ENCODE results near the gene GPR157. TPM values are rescaled to one million over a fixed set of nuclear protein-coding genes. Genes with fewer than 3 reads are reported as not detected.

Gene GPR157
- total and polyA plus RNA-seq, 2 of the 13 experiments (the other 11 are each of a cell fraction or from before 2014, with no cell fraction given): 10.1 to 19.2 TPM

- TF ChIP-seq ZNF687 (CRISPR knock-in tag; IDR thresholded peaks at IDR 0.05) (peak; percentile 95), SETDB1 (CRISPR knock-in tag; IDR thresholded peaks at IDR 0.05; ENCODE audit: borderline replicate concordance) (no peak), FOXJ3 (CRISPR knock-in tag; IDR thresholded peaks at IDR 0.05; ENCODE audit: borderline replicate concordance) (peak; percentile 77; the same call in 1 of the 2 replicates), ZNF558 (CRISPR knock-in tag; IDR thresholded peaks at IDR 0.05; ENCODE audit: borderline replicate concordance) (no peak), ATF7-NPFF (CRISPR knock-in tag; IDR thresholded peaks at IDR 0.05; ENCODE audit: low read depth) (0 out of 2 replicates have a peak, but pooled peaks have one; percentile 27), HMG20A (CRISPR knock-in tag; IDR thresholded peaks at IDR 0.05; ENCODE audit: borderline replicate concordance) (peak; percentile 89), GLMP (CRISPR knock-in tag; IDR thresholded peaks at IDR 0.05; ENCODE audit: borderline replicate concordance) (no peak), NR2F1 (CRISPR knock-in tag; IDR thresholded peaks at IDR 0.05) (peak; percentile 74 to 84), SOX13 (IDR thresholded peaks at IDR 0.05) (peak; percentile 68; the same call in 1 of the 2 replicates), SOX13 (CRISPR knock-in tag; conservative IDR thresholded peaks at IDR 0.05 in 1 of 2, IDR thresholded peaks at IDR 0.05 in 1 of 2) (peak in 1 of 2 experiments; percentile 77; a peak in 2 of 4 replicates), ZMYM4 (CRISPR knock-in tag; IDR thresholded peaks at IDR 0.05) (peak; percentile 34; the same call in 1 of the 2 replicates), ZNF205 (CRISPR knock-in tag; IDR thresholded peaks at IDR 0.05) (peak; percentile 66), PTBP1 (IDR thresholded peaks at IDR 0.05; ENCODE audit: low read depth, low read length, poor library complexity, severe bottlenecking) (no peak), ZEB1 (IDR thresholded peaks at IDR 0.05; ENCODE audit: insufficient replicate concordance, low read depth) (peak; percentile 44), MAZ (IDR thresholded peaks at IDR 0.05; ENCODE audit: borderline replicate concordance, low read depth, low read length) (no peak), MAZ (CRISPR knock-in tag; IDR thresholded peaks at IDR 0.05; ENCODE audit: low read depth) (peak; percentile 79), MLX (CRISPR knock-in tag; IDR thresholded peaks at IDR 0.05) (peak; percentile 86), ZNF468 (CRISPR knock-in tag; IDR thresholded peaks at IDR 0.05) (0 out of 2 replicates have a peak, but pooled peaks have one; percentile 39), ZBTB21 (CRISPR knock-in tag; IDR thresholded peaks at IDR 0.05) (0 out of 2 replicates have a peak, but pooled peaks have one; percentile 23), ZNF451 (CRISPR knock-in tag; IDR thresholded peaks at IDR 0.05) (peak; percentile 44; the same call in 1 of the 2 replicates), KLF9 (CRISPR knock-in tag; IDR thresholded peaks at IDR 0.05; ENCODE audit: low read depth) (no peak), IRF2 (CRISPR knock-in tag; IDR thresholded peaks at IDR 0.05) (peak; percentile 94), ZMYM2 (CRISPR knock-in tag; IDR thresholded peaks at IDR 0.05) (peak; percentile 81; the same call in 1 of the 2 replicates), SNAPC2 (CRISPR knock-in tag; IDR thresholded peaks at IDR 0.05) (peak; percentile 88)
Observed at GRCh38 chr1:9112961-9113880, 15.7 kb downstream of the GPR157 start (continued).

Data from HepG2 (cell line).